ENCODE data around the gene RCC2.

Gene RCC2

GRCh38 chr1:17405898-17406759 is 33.3 kb downstream of the RCC2 start:
- Histone ChIP-seq H3K36me3 (ENCODE audit: insufficient read depth, low read length) (peaks cover 32% of the 10 kb centered on the region), H3K4me1 (ENCODE audit: insufficient read depth, low read length) (no peaks in the 10 kb centered on the region), H3K27me3 (ENCODE audit: insufficient read depth, low read length) (no peaks in the 10 kb centered on the region), H3K9me3 (ENCODE audit: low read length) (no peaks in the 10 kb centered on the region), H2AFZ (ENCODE audit: low read depth, low read length) (no peak overlapping the region), H3K4me3 (ENCODE audit: low read length) (no peak overlapping the region)

- no peak overlapping the region for H2AFZ ChIP-seq (ENCODE audit: low read depth, low read length)
- no peak overlapping the region for H3K4me3 ChIP-seq (ENCODE audit: low read length)
- H3K4me1 ChIP-seq (ENCODE audit: insufficient read depth, low read length) = no peaks in the 10 kb centered on the region
- H3K9me3 ChIP-seq (ENCODE audit: low read length) = no peaks in the 10 kb centered on the region
- peaks cover 19% of the 10 kb centered on the region for H3K36me3 ChIP-seq (ENCODE audit: insufficient read depth, low read length)
- no peaks in the 10 kb centered on the region for H3K27me3 ChIP-seq (ENCODE audit: insufficient read depth, low read length)
Measured at GRCh38 chr1:17404820-17405219, 34.7 kb downstream of the RCC2 start.

DNA sequence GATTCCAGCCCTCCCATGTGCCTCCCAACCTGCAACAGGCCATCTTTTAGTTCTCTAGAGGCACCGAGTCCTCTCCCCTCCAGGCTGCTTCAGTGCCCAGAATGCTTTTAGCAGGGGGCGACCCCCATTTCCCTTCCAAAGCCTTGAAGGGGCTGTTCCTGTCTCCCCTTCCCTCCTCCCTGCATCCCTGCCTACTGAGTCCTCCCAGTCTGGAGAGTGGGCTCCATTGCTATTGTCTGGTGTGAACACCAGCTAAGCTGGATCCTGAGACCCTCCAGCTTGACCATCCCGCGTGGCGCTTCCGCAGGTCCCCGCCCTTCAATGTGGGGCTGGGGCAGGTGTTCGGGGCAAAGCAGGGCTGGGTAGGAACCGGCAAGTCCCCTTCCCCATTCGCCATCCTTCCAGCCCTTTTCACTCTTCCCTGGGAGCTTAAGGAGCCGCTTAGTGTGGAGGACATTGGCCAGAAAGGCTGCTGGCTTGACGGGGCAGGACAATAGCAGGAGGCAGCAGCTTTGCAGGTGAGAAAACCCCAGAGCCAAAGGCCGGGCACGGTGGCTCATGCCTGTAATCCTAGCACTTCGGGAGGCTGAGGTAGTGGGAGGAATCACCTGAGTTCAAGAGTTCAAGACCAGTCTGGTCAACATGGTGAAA is 35.3 kb downstream of the RCC2 start:
- Histone ChIP-seq H3K4me1 (ENCODE audit: insufficient read depth, low read length) (no peaks in the 10 kb centered on the region), H2AFZ (ENCODE audit: low read depth, low read length) (no peak overlapping the region), H3K27me3 (ENCODE audit: insufficient read depth, low read length) (no peaks in the 10 kb centered on the region), H3K4me3 (ENCODE audit: low read length) (no peak overlapping the region), H3K36me3 (ENCODE audit: insufficient read depth, low read length) (peaks cover 13% of the 10 kb centered on the region), H3K9me3 (ENCODE audit: low read length) (no peaks in the 10 kb centered on the region)

DNA sequence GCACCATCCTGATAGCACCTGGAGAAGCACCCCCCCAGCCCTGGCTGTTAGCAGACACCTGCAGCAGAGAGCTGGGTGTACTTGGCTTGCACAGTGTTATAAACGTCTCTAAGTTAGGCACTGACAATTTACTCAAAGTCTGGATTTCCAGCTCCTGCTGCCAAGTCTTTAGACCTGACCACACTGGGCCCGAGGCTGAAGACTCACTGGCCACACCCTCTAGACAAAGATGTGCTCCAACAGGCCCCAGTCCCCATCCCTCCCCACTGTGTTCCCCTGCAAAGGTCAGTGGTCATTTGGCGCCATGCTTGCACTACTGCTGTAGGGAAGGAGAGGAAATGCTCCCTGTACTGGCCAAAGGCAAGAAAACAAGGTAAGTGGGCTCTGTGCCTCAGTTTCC is 36.4 kb downstream of the RCC2 start:
- Histone ChIP-seq H3K4me3 (ENCODE audit: low read length) (no peak overlapping the region), H3K9me3 (ENCODE audit: low read length) (no peaks in the 10 kb centered on the region), H2AFZ (ENCODE audit: low read depth, low read length) (no peak overlapping the region), H3K4me1 (ENCODE audit: insufficient read depth, low read length) (no peaks in the 10 kb centered on the region), H3K27me3 (ENCODE audit: insufficient read depth, low read length) (peaks cover 3% of the 10 kb centered on the region), H3K36me3 (ENCODE audit: insufficient read depth, low read length) (peaks cover 4% of the 10 kb centered on the region)

GRCh38 chr1:17401841-17402240 is 37.6 kb downstream of the RCC2 start:
- Histone ChIP-seq H3K9me3 (ENCODE audit: low read length) (no peaks in the 10 kb centered on the region), H3K36me3 (ENCODE audit: insufficient read depth, low read length) (no peaks in the 10 kb centered on the region), H3K4me1 (ENCODE audit: insufficient read depth, low read length) (no peaks in the 10 kb centered on the region), H3K4me3 (ENCODE audit: low read length) (no peak overlapping the region), H3K27me3 (ENCODE audit: insufficient read depth, low read length) (peaks cover 7% of the 10 kb centered on the region), H2AFZ (ENCODE audit: low read depth, low read length) (no peak overlapping the region)

GRCh38 chr1:17400725-17401341 is 38.6 kb downstream of the RCC2 start:
- Histone ChIP-seq H3K4me1 (ENCODE audit: insufficient read depth, low read length) (no peaks in the 10 kb centered on the region), H3K36me3 (ENCODE audit: insufficient read depth, low read length) (no peaks in the 10 kb centered on the region), H3K9me3 (ENCODE audit: low read length) (no peaks in the 10 kb centered on the region), H3K27me3 (ENCODE audit: insufficient read depth, low read length) (peaks cover 7% of the 10 kb centered on the region), H3K4me3 (ENCODE audit: low read length) (no peak overlapping the region), H2AFZ (ENCODE audit: low read depth, low read length) (no peak overlapping the region)

- Histone ChIP-seq H3K4me3 (ENCODE audit: low read length) (no peak overlapping the region), H3K9me3 (ENCODE audit: low read length) (no peaks in the 10 kb centered on the region), H3K27me3 (ENCODE audit: insufficient read depth, low read length) (peaks cover 7% of the 10 kb centered on the region), H3K4me1 (ENCODE audit: insufficient read depth, low read length) (no peaks in the 10 kb centered on the region), H3K36me3 (ENCODE audit: insufficient read depth, low read length) (no peaks in the 10 kb centered on the region), H2AFZ (ENCODE audit: low read depth, low read length) (no peak overlapping the region)
Measured at GRCh38 chr1:17397910-17398695, 41.4 kb downstream of the RCC2 start.

GRCh38 chr1:17393230-17393629 is 46.2 kb downstream of the RCC2 start:
- no peak overlapping the region for H2AFZ ChIP-seq (ENCODE audit: low read depth, low read length)
- H3K9me3 ChIP-seq (ENCODE audit: low read length) = no peaks in the 10 kb centered on the region
- H3K36me3 ChIP-seq (ENCODE audit: insufficient read depth, low read length) = no peaks in the 10 kb centered on the region
- H3K27me3 ChIP-seq (ENCODE audit: insufficient read depth, low read length) = peaks cover 11% of the 10 kb centered on the region
- H3K4me3 ChIP-seq (ENCODE audit: low read length) = no peak overlapping the region
- H3K4me1 ChIP-seq (ENCODE audit: insufficient read depth, low read length) = no peaks in the 10 kb centered on the region

GRCh38 chr1:17392199-17392740 is 47.2 kb downstream of the RCC2 start:
- Histone ChIP-seq H3K4me3 (ENCODE audit: low read length) (no peak overlapping the region), H3K27me3 (ENCODE audit: insufficient read depth, low read length) (peaks cover 15% of the 10 kb centered on the region), H3K36me3 (ENCODE audit: insufficient read depth, low read length) (no peaks in the 10 kb centered on the region), H3K9me3 (ENCODE audit: low read length) (no peaks in the 10 kb centered on the region), H2AFZ (ENCODE audit: low read depth, low read length) (no peak overlapping the region), H3K4me1 (ENCODE audit: insufficient read depth, low read length) (no peaks in the 10 kb centered on the region)

DNA sequence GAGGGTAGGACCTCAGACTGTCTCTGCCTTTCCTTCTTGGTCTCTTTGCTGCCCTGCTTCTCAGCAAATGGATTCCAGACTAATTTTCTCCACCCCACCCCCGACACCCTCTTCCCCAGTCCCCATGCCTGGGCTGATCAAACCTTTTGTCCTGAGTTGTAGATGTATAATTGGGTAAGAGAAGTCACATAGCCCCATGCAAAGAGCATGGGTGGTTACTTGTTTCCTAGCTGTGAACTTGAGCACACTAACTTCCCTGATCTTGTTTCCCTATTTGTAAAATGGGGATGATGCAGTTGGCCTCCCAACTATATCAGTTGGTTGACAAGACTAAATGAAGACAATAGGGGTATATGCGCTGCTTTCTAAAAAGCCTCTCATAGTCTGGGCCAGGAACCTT is 58.3 kb downstream of the RCC2 start:
- no peak overlapping the region for H2AFZ ChIP-seq (ENCODE audit: low read depth, low read length)
- H3K4me3 ChIP-seq (ENCODE audit: low read length) = no peak overlapping the region
- no peaks in the 10 kb centered on the region for H3K36me3 ChIP-seq (ENCODE audit: insufficient read depth, low read length)
- H3K27me3 ChIP-seq (ENCODE audit: insufficient read depth, low read length) = peaks cover 35% of the 10 kb centered on the region
- H3K4me1 ChIP-seq (ENCODE audit: insufficient read depth, low read length) = no peaks in the 10 kb centered on the region
- no peaks in the 10 kb centered on the region for H3K9me3 ChIP-seq (ENCODE audit: low read length)

GRCh38 chr1:17377325-17377953 is 62.0 kb downstream of the RCC2 start:
- no peak overlapping the region for H3K4me3 ChIP-seq (ENCODE audit: low read length)
- H2AFZ ChIP-seq (ENCODE audit: low read depth, low read length) = no peak overlapping the region
- no peaks in the 10 kb centered on the region for H3K9me3 ChIP-seq (ENCODE audit: low read length)
- peaks cover 27% of the 10 kb centered on the region for H3K27me3 ChIP-seq (ENCODE audit: insufficient read depth, low read length)
- H3K36me3 ChIP-seq (ENCODE audit: insufficient read depth, low read length) = no peaks in the 10 kb centered on the region
- H3K4me1 ChIP-seq (ENCODE audit: insufficient read depth, low read length) = no peaks in the 10 kb centered on the region

DNA sequence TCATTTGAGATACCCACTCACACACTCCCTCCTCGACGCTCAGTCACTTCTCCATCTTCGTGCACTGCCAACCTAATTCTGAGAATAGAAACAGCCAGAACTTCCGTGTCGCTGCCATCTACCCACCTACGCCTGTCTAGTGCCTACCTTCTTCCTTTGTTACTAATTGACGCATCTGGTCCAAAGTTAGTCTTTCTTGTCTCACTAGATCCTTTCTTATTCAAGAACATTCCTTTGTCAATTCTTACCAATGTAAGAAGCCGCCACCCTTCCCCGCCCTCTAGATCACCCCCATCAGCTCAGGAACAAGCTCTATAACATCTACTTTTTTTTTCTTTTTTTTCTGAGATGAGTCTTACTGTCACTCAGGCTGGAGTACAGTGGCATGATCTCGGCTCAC is 63.8 kb downstream of the RCC2 start:
- no peak overlapping the region for H2AFZ ChIP-seq (ENCODE audit: low read depth, low read length)
- H3K36me3 ChIP-seq (ENCODE audit: insufficient read depth, low read length) = no peaks in the 10 kb centered on the region
- peaks cover 17% of the 10 kb centered on the region for H3K27me3 ChIP-seq (ENCODE audit: insufficient read depth, low read length)
- no peaks in the 10 kb centered on the region for H3K9me3 ChIP-seq (ENCODE audit: low read length)
- H3K4me1 ChIP-seq (ENCODE audit: insufficient read depth, low read length) = no peaks in the 10 kb centered on the region
- H3K4me3 ChIP-seq (ENCODE audit: low read length) = no peak overlapping the region
